GM12872 (cell line): ENCODE results near the gene MYH15.

Experiments used
- TF ChIP-seq, protein P1 (sequence below): IDR thresholded peaks from 3 replicates; pipeline ENCODE4 v1.5.1; 2011; ENCODE audit warnings: low read depth, mild to moderate bottlenecking, low read length, moderate library complexity; ENCODE audit not compliant: insufficient read depth

MYH15 gene

GRCh38 chr3:108546692-108547091 lies 36.3 kb upstream of the MYH15 start:
- TF ChIP-seq, protein P1, sequence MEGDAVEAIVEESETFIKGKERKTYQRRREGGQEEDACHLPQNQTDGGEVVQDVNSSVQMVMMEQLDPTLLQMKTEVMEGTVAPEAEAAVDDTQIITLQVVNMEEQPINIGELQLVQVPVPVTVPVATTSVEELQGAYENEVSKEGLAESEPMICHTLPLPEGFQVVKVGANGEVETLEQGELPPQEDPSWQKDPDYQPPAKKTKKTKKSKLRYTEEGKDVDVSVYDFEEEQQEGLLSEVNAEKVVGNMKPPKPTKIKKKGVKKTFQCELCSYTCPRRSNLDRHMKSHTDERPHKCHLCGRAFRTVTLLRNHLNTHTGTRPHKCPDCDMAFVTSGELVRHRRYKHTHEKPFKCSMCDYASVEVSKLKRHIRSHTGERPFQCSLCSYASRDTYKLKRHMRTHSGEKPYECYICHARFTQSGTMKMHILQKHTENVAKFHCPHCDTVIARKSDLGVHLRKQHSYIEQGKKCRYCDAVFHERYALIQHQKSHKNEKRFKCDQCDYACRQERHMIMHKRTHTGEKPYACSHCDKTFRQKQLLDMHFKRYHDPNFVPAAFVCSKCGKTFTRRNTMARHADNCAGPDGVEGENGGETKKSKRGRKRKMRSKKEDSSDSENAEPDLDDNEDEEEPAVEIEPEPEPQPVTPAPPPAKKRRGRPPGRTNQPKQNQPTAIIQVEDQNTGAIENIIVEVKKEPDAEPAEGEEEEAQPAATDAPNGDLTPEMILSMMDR, result no peak

- TF ChIP-seq, protein P1, result no peak
Measured at GRCh38 chr3:108546247-108546646, 35.9 kb upstream of the MYH15 start.

DNA sequence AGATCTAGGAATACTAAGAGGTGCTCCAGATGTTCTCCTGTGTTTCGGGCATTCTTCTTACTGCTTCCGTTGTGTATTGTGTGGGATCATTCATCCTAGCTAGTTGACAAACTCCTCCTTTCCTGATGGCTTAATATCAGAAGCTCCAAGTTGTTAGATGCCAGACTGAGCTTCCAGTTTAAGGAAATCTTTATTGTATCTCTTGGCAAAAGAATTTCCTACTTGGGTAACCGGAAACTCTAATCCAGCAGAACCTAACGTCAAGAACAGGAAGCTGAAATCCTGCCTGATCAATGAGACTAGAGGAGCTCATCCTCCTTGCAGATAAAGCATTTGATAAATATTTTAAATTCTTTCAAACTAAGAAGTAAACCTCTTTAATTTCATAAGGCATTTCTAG lies 27.7 kb upstream of the MYH15 start:
- TF ChIP-seq, protein P1, result no peak

- TF ChIP-seq, protein P1, result no peak
Measured at GRCh38 chr3:108528459-108529252, 18.3 kb upstream of the MYH15 start.

- TF ChIP-seq, protein P1, result no peak
Measured at GRCh38 chr3:108527817-108528216, 17.4 kb upstream of the MYH15 start.

- TF ChIP-seq, protein P1, result no peak
Measured at GRCh38 chr3:108527109-108527508, 16.7 kb upstream of the MYH15 start.

GRCh38 chr3:108525971-108526370 lies 15.6 kb upstream of the MYH15 start:
- TF ChIP-seq, protein P1, result no peak

- TF ChIP-seq, protein P1, result no peak
Measured at GRCh38 chr3:108525256-108525655, 14.9 kb upstream of the MYH15 start.
